Upper lobe of right lung (tissue), 1 donor: ENCODE results near the gene TSC2. TPM values are rescaled to one million over a fixed set of nuclear protein-coding genes. Genes with fewer than 3 reads are reported as not detected.

Source experiments
- ATAC-seq: fragments of 200-7000 bp; cut with Tn5 transposase; one replicate; pipeline ENCODE4 v1.9.1; 2020; ENCODE audit warnings: mild to moderate bottlenecking, moderate library complexity
- DNase-seq: peaks from one replicate; pipeline ENCODE4 v3.0.0-alpha.2; 2020
- H3K27ac ChIP-seq: fragments of 200-600 bp; one replicate; pipeline ENCODE4 v1.8.0; 2022
- H3K27me3 ChIP-seq: fragments of 200-600 bp; one replicate; pipeline ENCODE4 v1.8.0; 2022; ENCODE audit warnings: mild to moderate bottlenecking
- H3K36me3 ChIP-seq: fragments of 200-600 bp; one replicate; pipeline ENCODE4 v1.8.0; 2022
- H3K4me1 ChIP-seq: fragments of 200-600 bp; one replicate; pipeline ENCODE4 v1.8.0; 2022
- H3K4me3 ChIP-seq: fragments of 200-600 bp; one replicate; pipeline ENCODE4 v1.8.0; 2022; ENCODE audit warnings: mild to moderate bottlenecking
- H3K9me3 ChIP-seq: fragments of 200-600 bp; one replicate; pipeline ENCODE4 v1.8.0; 2022
- CTCF ChIP-seq: fragments of 200-600 bp; IDR thresholded peaks from one replicate; pipeline ENCODE4 v1.8.0; 2022; ENCODE audit warnings: antibody characterized with exemption
- intact Hi-C: fragments of 100-400 bp; cut with DNase I; formaldehyde crosslinking; loops from one replicate; pipeline ENCODE4 v1.11.0; 2022
- total RNA-seq: library from RNA; stranded (reverse); fragmentation: NEBNext Ultra II Directional; extraction: Animal tissue kit (Norgen Biotek cat#: 25700); gene quantifications from one replicate; pipeline ENCODE4 v1.2.1, GENCODE V29; 2021
- donor health status: DM: no; HTN: yes; CAD: no; lungs with severe emphysema.

Gene TSC2
- total RNA-seq, 1 donor from 2014 or later: 119 TPM

GRCh38 chr16:2076072-2076865, 28.5 kb downstream of the TSC2 start:
- no peaks in the 10 kb centered on the region for H3K27me3 ChIP-seq
- peaks cover 86% of the 10 kb centered on the region for H3K36me3 ChIP-seq
- no peak overlapping the region for H3K4me3 ChIP-seq
- no peak for DNase-seq
- intact Hi-C loops: no loop called here
- no peak for TF ChIP-seq CTCF
- H3K4me1 ChIP-seq: no peaks in the 10 kb centered on the region
- H3K9me3 ChIP-seq: no peaks in the 10 kb centered on the region
- no peak overlapping the region for H3K27ac ChIP-seq
- ATAC-seq: no peak

GRCh38 chr16:2077016-2077415, 29.2 kb downstream of the TSC2 start:
- Histone ChIP-seq H3K27me3 (no peaks in the 10 kb centered on the region), H3K9me3 (no peaks in the 10 kb centered on the region), H3K36me3 (peaks cover 86% of the 10 kb centered on the region), H3K4me1 (peaks cover 5% of the 10 kb centered on the region), H3K4me3 (no peak overlapping the region), H3K27ac (no peak overlapping the region)
- no peak for ATAC-seq
- TF ChIP-seq CTCF: no peak
- intact Hi-C loops: no loop called here
- DNase-seq: no peak

- DNase-seq (no peak), ATAC-seq (no peak)
- intact Hi-C loops: no loop called here
- no peaks in the 10 kb centered on the region for H3K9me3 ChIP-seq
- no peak for TF ChIP-seq CTCF
- no peak overlapping the region for H3K4me3 ChIP-seq
- H3K36me3 ChIP-seq: peaks cover 86% of the 10 kb centered on the region
- H3K27ac ChIP-seq: no peak overlapping the region
- H3K4me1 ChIP-seq: peaks cover 8% of the 10 kb centered on the region
- no peaks in the 10 kb centered on the region for H3K27me3 ChIP-seq
Observed at GRCh38 chr16:2077696-2078095, 29.9 kb downstream of the TSC2 start.

GRCh38 chr16:2078096-2078495, 30.3 kb downstream of the TSC2 start:
- H3K9me3 ChIP-seq: no peaks in the 10 kb centered on the region
- DNase-seq: no peak
- H3K4me1 ChIP-seq: peaks cover 8% of the 10 kb centered on the region
- no peak overlapping the region for H3K4me3 ChIP-seq
- no peak overlapping the region for H3K27ac ChIP-seq
- no peak for TF ChIP-seq CTCF
- peaks cover 87% of the 10 kb centered on the region for H3K36me3 ChIP-seq
- ATAC-seq: no peak
- no peaks in the 10 kb centered on the region for H3K27me3 ChIP-seq
- intact Hi-C loops: no loop called here

- no peak for ATAC-seq
- no peaks in the 10 kb centered on the region for H3K9me3 ChIP-seq
- peaks cover 8% of the 10 kb centered on the region for H3K4me1 ChIP-seq
- no peak for TF ChIP-seq CTCF
- H3K4me3 ChIP-seq: no peak overlapping the region
- DNase-seq: no peak
- H3K27ac ChIP-seq: no peak overlapping the region
- H3K27me3 ChIP-seq: no peaks in the 10 kb centered on the region
- peaks cover 87% of the 10 kb centered on the region for H3K36me3 ChIP-seq
- intact Hi-C loops: no loop called here
Observed at GRCh38 chr16:2078691-2079090, 30.9 kb downstream of the TSC2 start.
